Measurements from ENCODE around the gene CFAP69.

GRCh38 chr7:90225601-90226000 lies 19.4 kb upstream of the CFAP69 start:
- TF ChIP-seq CTCF (IDR thresholded peaks at IDR 0.05) (no peak), POLR2A (IDR thresholded peaks at IDR 0.05) (no peak)
